Kidney (tissue), 14 donors: ENCODE data around the gene ADI1. TPM values are rescaled to one million over a fixed set of nuclear protein-coding genes. Genes with fewer than 3 reads are reported as not detected.
"Not testable (repeated sequence)": the region's sequence is repeated elsewhere in the genome, so short reads cannot be mapped to it uniquely, and the experiment has no call there.

ENCODE experiments used
- DNase-seq, 5 donors: peaks; one replicate each; pipeline ENCODE4 v3.0.0-alpha.2; 2013 to 2020
- FAIRE-seq: peaks from 2 replicates; lab custom pipeline; 2012; peaks lifted over from hg19 to GRCh38; lab: Jason Lieb, UNC
- H3K27ac ChIP-seq, 2 donors: one replicate each; pipeline ENCODE4 v1.7.0; 2013; ENCODE audit warnings: low read depth in 2 of 2, low read length in 2 of 2, inconsistent platforms in 1 of 2
- H3K27me3 ChIP-seq: one replicate; pipeline ENCODE4 v1.7.1; 2013; ENCODE audit warnings: low read length, inconsistent platforms; ENCODE audit not compliant: control insufficient read depth, insufficient read depth
- H3K36me3 ChIP-seq, 3 donors: one replicate each; pipeline versions ENCODE4 v1.7.0 to v1.7.1; 2013; ENCODE audit warnings: low read length in 3 of 3, control low read depth in 1 of 3, inconsistent platforms in 1 of 3; ENCODE audit not compliant: insufficient read depth in 3 of 3, control insufficient read depth in 2 of 3
- H3K4me1 ChIP-seq, 3 donors: one replicate each; pipeline versions ENCODE4 v1.7.0 to v1.7.1; 2013; ENCODE audit warnings: low read length in 3 of 3, inconsistent platforms in 1 of 3, low read depth in 1 of 3; ENCODE audit not compliant: control insufficient read depth in 2 of 3, insufficient read depth in 2 of 3
- H3K4me3 ChIP-seq, 3 donors: one replicate each; pipeline versions ENCODE4 v1.7.0 to v1.8.1; 2013; ENCODE audit warnings: low read length in 3 of 3, control low read depth in 1 of 3, inconsistent platforms in 1 of 3
- H3K9ac ChIP-seq, 3 donors: one replicate each; pipeline versions ENCODE4 v1.7.0 to v1.7.1; 2013; ENCODE audit warnings: low read length in 3 of 3, control low read depth in 1 of 3, inconsistent platforms in 1 of 3
- H3K9me3 ChIP-seq, 3 donors: one replicate each; pipeline versions ENCODE4 v1.7.0 to v1.7.1; 2013; ENCODE audit warnings: low read length in 3 of 3, control low read depth in 1 of 3, inconsistent platforms in 1 of 3; ENCODE audit not compliant: control insufficient read depth in 2 of 3, insufficient read depth in 1 of 3
- CTCF ChIP-seq: IDR thresholded peaks from 3 replicates; pipeline ENCODE4 v1.5.1; 2012; ENCODE audit warnings: mild to moderate bottlenecking, moderate library complexity, borderline replicate concordance; ENCODE audit not compliant: insufficient read depth; ENCODE audit errors: extremely low read depth
- intact Hi-C: fragments of 100-400 bp; cut with DNase I; formaldehyde crosslinking; loops from one replicate; pipeline ENCODE4 v1.11.1; 2022
- polyA plus RNA-seq: library from polyadenylated mRNA; stranded (reverse); fragments of 350-450 nt; fragmentation: Illumina TruSeq; extraction: RNeasy Lipid Tissue Mini Kit (QIAGEN cat#74804); gene quantifications from one replicate; pipeline ENCODE4 v1.2.3, GENCODE V29; 2014; ENCODE audit warnings: low read depth, low replicate concordance; ENCODE audit not compliant: insufficient read depth
- total RNA-seq: library from RNA; stranded (reverse); fragmentation: NEBNext Ultra II Directional; extraction: Animal tissue kit (Norgen Biotek cat#: 25700); gene quantifications from one replicate; pipeline ENCODE4 v1.2.1, GENCODE V29; 2021
- donor health status: control.
- donor health status: control.
- donor health status: control.
- donor health status: control.
- donor health status: control.
- donor health status: DM: yes; HTN: yes; CAD: no.
- donor health status: Normal renal cell carcinoma (clear cell type).

The ADI1 gene
- total and polyA plus RNA-seq, 2 donors from 2014 or later = 74.0 to 236 TPM

GRCh38 chr2:3493615-3494007 lies 25.7 kb downstream of the ADI1 start:
- H3K27ac ChIP-seq = no peak overlapping the region
- TF ChIP-seq CTCF = no peak
- peak in 4 of 5 donors; percentile 87 to 94 (median 90) for DNase-seq
- H3K9ac ChIP-seq = peak overlapping the region in 2 of 3 donors; percentile 1 to 55
- intact Hi-C loops = no loop called here
- H3K36me3 ChIP-seq = peaks cover 2 to 15% (median 14%) of the 10 kb centered on the region in 3 donors
- FAIRE-seq = no peak
- peaks cover 3 to 9% (median 5%) of the 10 kb centered on the region in 3 donors for H3K4me1 ChIP-seq
- no peaks in the 10 kb centered on the region for H3K27me3 ChIP-seq
- H3K4me3 ChIP-seq = peak overlapping the region in 2 of 3 donors; percentile 32 to 52
- no peaks in the 10 kb centered on the region for H3K9me3 ChIP-seq

- H3K9ac ChIP-seq = peak overlapping the region in 1 of 3 donors; percentile 1
- peak in 3 of 5 donors; percentile 43 to 72 (median 55) for DNase-seq
- no peak for TF ChIP-seq CTCF
These were observed 26.2 kb downstream of the ADI1 start for GRCh38 chr2:3492951-3493614.

GRCh38 chr2:3492475-3492787 lies 26.9 kb downstream of the ADI1 start:
- H3K4me3 ChIP-seq, H3K9ac ChIP-seq, H3K9me3 ChIP-seq, H3K36me3 ChIP-seq, FAIRE-seq, H3K4me1 ChIP-seq, H3K27me3 ChIP-seq, H3K27ac ChIP-seq, intact Hi-C loops: not testable (repeated sequence)
- peak in 1 of 5 donors; percentile 40 for DNase-seq

More at GRCh38 chr2:3492951-3493614, 26.2 kb downstream of the ADI1 start:
- peaks cover 3 to 9% (median 5%) of the 10 kb centered on the region in 3 donors for H3K4me1 ChIP-seq
- no peak for FAIRE-seq
- intact Hi-C loops = no loop called here
- no peaks in the 10 kb centered on the region for H3K9me3 ChIP-seq
- H3K27me3 ChIP-seq = no peaks in the 10 kb centered on the region
- peak overlapping the region in 2 of 3 donors; percentile 4 to 32 for H3K4me3 ChIP-seq
- no peak overlapping the region for H3K27ac ChIP-seq
- H3K36me3 ChIP-seq = peaks cover 0 to 10% (median 10%) of the 10 kb centered on the region in 3 donors

GRCh38 chr2:3491716-3492474 lies 27.4 kb downstream of the ADI1 start:
- no peak for TF ChIP-seq CTCF
- peaks cover 0 to 4% (median 3%) of the 10 kb centered on the region in 3 donors for H3K36me3 ChIP-seq
- intact Hi-C loops = no loop called here
- H3K9me3 ChIP-seq = no peaks in the 10 kb centered on the region
- no peak overlapping the region for H3K9ac ChIP-seq
- FAIRE-seq = no peak
- H3K27ac ChIP-seq = no peak overlapping the region
- no peaks in the 10 kb centered on the region for H3K27me3 ChIP-seq
- H3K4me1 ChIP-seq = peaks cover 3 to 9% (median 5%) of the 10 kb centered on the region in 3 donors
- H3K4me3 ChIP-seq = no peak overlapping the region
- peak in 1 of 5 donors; percentile 42 for DNase-seq
